NT2/D1 (cell line): ENCODE measurements around the gene POU2AF1.

Experiments used
- DNase-seq: peaks from one replicate; pipeline ENCODE4 v3.0.0-alpha.2; 2011; ENCODE audit warnings: low read depth, low spot score
- H3K27me3 ChIP-seq: 2 replicates; pipeline ENCODE4 v1.6.0; 2011; ENCODE audit warnings: mild to moderate bottlenecking; ENCODE audit not compliant: insufficient read length, insufficient read depth
- H3K36me3 ChIP-seq: 2 replicates; pipeline ENCODE4 v1.6.1; 2011; ENCODE audit warnings: mild to moderate bottlenecking, low read length, mixed read lengths; ENCODE audit not compliant: insufficient read depth, insufficient read length
- H3K4me1 ChIP-seq: 2 replicates; pipeline ENCODE4 v1.5.1; 2011; ENCODE audit not compliant: insufficient read depth, insufficient read length
- H3K4me3 ChIP-seq: 2 replicates; pipeline ENCODE4 v1.5.1; 2011; ENCODE audit warnings: low read depth; ENCODE audit not compliant: insufficient read length
- H3K9ac ChIP-seq: 2 replicates; pipeline ENCODE4 v1.6.0; 2011; ENCODE audit warnings: low read depth; ENCODE audit not compliant: insufficient read length
- H3K9me3 ChIP-seq: 2 replicates; pipeline ENCODE4 v1.5.1; 2011; ENCODE audit warnings: mild to moderate bottlenecking, low read length; ENCODE audit not compliant: insufficient read depth
- SUZ12 ChIP-seq: IDR thresholded peaks from 2 replicates; pipeline ENCODE4 v1.6.1; 2011; ENCODE audit not compliant: insufficient read length, insufficient read depth; ENCODE audit errors: extremely low read depth
- YY1 ChIP-seq: IDR thresholded peaks from 2 replicates; pipeline ENCODE4 v1.6.1; 2011; ENCODE audit not compliant: insufficient read length, insufficient read depth
- ZNF274 ChIP-seq: IDR thresholded peaks from 2 replicates; pipeline ENCODE4 v1.6.1; 2011; ENCODE audit warnings: mild to moderate bottlenecking, low read depth, low read length

Gene POU2AF1

DNA sequence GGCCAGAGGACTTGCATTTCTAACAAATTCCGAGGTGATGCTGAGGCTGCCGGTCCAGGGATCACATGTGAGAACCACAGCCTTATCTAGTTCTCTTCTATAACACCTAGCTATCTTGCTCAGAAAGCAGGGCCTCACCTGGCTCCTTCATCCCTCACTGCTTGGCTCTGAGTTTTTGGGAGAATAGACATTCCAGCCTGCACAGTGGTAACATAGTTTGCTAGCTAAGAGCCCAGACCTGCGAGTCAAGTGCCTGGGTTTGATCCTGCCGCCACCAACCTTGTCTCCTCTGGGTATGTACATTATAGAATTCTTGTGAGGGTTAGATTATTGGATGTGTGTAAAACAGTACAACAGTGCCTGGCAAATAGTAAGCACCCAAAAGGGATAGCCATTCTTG, 13.5 kb upstream of the POU2AF1 start:
- no peak for DNase-seq
- TF ChIP-seq ZNF274 (no peak), YY1 (no peak), SUZ12 (no peak)
- H3K4me1 ChIP-seq = no peaks in the 10 kb centered on the region
- H3K36me3 ChIP-seq = no peaks in the 10 kb centered on the region
- H3K27me3 ChIP-seq = no peaks in the 10 kb centered on the region
- H3K9ac ChIP-seq = no peak overlapping the region
- H3K9me3 ChIP-seq = no peaks in the 10 kb centered on the region
- no peak overlapping the region for H3K4me3 ChIP-seq

DNA sequence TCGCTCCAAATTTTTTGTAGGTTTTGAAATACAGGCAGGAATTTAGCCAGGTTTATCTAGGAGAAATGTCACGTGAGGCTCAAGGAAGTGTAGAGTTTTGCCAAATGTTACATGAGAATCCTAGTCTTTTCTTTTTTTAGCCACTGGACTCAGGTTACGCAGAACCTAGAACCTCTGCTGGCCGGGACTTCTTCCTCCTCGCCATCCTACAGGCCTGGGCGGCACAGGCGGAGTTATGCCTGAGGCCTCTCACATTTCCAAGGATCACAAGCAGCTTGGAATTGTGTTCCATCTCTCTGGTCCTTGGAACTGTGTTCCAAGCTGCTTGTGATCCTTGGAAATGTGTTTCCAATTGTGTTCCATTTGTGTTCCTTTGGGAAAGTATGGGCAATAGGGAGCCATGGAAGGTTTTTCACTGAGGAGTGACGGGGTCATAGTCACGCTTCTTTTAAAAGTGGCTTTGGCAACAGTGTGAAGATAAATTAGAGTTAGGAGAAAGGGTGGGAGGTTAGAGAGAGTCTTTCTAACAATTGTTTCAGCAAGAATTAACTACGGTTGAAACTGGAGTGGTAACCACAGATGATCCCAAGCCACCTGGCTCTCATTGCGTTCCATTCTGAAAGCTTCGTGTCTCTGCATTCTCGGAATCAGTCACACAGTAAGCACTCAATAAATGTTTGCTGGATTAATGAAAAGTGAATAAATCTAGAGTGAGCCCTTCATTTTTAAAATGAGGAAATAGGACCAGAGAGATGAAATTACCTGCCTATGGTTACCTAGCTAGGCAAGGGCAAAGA, 12.5 kb upstream of the POU2AF1 start:
- TF ChIP-seq SUZ12 = no peak
- no peak for TF ChIP-seq ZNF274
- TF ChIP-seq YY1 = no peak
- Histone ChIP-seq H3K4me3 (no peak overlapping the region), H3K9me3 (no peaks in the 10 kb centered on the region), H3K27me3 (no peaks in the 10 kb centered on the region), H3K36me3 (no peaks in the 10 kb centered on the region), H3K4me1 (no peaks in the 10 kb centered on the region), H3K9ac (no peak overlapping the region)
- DNase-seq = no peak

DNA sequence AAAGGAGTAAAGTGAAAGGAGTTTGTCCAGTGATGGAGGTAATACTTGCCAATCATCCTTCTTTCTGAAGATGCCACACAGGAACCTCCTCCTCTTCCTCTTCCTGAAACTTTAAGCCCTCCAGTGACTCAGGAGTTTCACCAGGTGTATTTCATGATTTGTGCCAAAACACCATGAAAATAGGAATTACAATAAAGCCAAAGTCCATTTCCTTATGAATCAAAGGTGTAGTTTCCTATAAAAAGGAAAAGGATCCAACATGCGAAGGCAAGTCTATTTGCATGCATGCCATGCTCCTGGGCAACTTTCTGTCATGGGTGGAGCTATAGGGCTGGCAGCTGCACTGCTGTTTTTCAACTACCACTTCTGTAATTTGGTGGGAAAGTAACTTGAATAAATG, 9.8 kb upstream of the POU2AF1 start:
- Histone ChIP-seq H3K4me1 (no peaks in the 10 kb centered on the region), H3K27me3 (no peaks in the 10 kb centered on the region), H3K9me3 (no peaks in the 10 kb centered on the region), H3K4me3 (no peak overlapping the region), H3K36me3 (no peaks in the 10 kb centered on the region), H3K9ac (no peak overlapping the region)
- no peak for DNase-seq
- TF ChIP-seq SUZ12 (no peak), ZNF274 (no peak), YY1 (no peak)

DNA sequence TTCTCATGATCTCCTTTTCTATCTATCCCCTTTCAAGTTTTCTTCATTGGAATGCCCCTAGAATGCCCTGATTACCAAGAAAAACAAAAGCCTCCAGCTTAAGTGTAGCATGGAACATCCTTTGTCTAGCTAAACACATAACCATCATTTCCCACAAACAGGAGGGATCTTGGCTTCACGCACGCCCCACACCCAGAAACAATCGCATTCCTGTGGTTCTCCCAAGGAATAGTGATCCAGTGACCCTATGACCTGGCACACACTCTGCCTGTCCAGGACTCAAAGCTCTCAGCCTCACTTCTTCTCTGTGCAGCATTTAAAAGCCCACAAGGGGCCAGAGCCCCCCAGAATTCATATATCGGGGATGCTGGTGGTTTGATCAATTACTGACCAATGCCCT, 9.3 kb upstream of the POU2AF1 start:
- no peaks in the 10 kb centered on the region for H3K9me3 ChIP-seq
- H3K4me1 ChIP-seq = no peaks in the 10 kb centered on the region
- TF ChIP-seq YY1 (no peak), ZNF274 (no peak), SUZ12 (no peak)
- H3K4me3 ChIP-seq = no peak overlapping the region
- no peak overlapping the region for H3K9ac ChIP-seq
- H3K27me3 ChIP-seq = no peaks in the 10 kb centered on the region
- no peaks in the 10 kb centered on the region for H3K36me3 ChIP-seq
- no peak for DNase-seq

DNA sequence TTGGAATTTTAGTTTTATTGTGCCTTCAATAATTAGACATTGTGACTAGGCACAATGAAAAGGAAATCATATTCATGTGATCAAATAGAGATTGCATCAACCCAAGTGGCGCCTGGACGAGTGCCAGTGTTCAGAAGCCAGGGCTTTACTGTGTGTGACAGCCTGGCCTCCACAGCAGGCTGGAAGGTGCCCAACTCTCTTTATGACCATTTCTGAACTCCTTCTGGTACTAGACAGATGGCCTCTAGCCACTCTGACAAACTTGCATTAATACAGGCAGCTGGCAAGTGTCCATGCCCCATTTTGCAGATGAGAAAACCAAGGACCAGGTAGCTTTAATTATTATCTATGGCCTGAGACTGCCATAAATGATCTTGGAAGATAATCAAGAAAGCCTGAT, 8.3 kb upstream of the POU2AF1 start:
- Histone ChIP-seq H3K4me3 (no peak overlapping the region), H3K9ac (no peak overlapping the region), H3K27me3 (no peaks in the 10 kb centered on the region), H3K36me3 (no peaks in the 10 kb centered on the region), H3K4me1 (no peaks in the 10 kb centered on the region), H3K9me3 (no peaks in the 10 kb centered on the region)
- no peak for TF ChIP-seq ZNF274
- TF ChIP-seq YY1 = no peak
- TF ChIP-seq SUZ12 = no peak
- DNase-seq = no peak

DNA sequence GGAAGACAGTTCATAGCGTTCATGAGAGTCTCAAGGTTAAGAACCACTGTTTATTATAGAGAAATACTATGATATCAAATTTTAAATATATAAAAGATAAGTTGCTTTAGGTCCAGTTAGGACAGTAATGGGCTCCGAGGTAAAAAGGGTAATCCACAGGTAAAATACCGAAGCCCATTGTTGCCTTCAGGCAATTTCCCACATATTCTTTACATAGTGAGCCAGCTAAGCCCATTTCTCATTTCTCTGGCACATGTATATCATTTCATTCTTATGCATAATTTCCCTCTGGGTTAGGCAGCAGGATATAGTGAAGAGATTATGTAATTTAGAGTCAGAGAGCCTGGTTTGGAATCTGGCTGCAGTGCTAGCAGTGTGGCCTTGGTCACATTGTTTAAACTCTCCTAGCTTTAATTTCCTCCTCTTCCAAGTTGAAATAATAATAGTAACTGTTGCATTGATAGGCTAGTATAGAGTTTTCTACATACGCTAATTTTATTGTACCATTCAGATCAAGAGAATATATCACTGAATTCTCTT, 7.6 kb upstream of the POU2AF1 start:
- Histone ChIP-seq H3K9ac (no peak overlapping the region), H3K27me3 (no peaks in the 10 kb centered on the region), H3K9me3 (no peaks in the 10 kb centered on the region), H3K4me1 (no peaks in the 10 kb centered on the region), H3K36me3 (no peaks in the 10 kb centered on the region), H3K4me3 (no peak overlapping the region)
- TF ChIP-seq YY1 = no peak
- TF ChIP-seq SUZ12 = no peak
- no peak for TF ChIP-seq ZNF274
- DNase-seq = no peak

DNA sequence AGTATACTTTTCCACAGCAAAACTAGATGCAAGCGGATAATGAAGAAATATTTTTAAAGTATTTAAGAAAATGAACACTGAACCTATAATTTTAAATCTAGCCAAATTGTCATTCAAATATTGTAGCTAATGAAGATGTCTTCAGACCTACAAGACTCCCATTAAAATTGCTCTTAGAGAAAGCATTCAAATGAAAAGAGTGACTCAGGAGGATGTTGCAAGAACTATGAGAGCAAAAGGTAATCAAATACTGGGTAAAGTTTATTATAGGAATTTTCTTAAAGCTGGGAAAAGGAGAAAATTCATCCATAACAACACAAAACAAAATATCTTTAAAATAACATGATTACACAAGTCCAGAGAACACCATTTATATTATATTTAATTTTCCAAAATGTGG, 5.4 kb upstream of the POU2AF1 start:
- H3K27me3 ChIP-seq = no peaks in the 10 kb centered on the region
- TF ChIP-seq YY1 = no peak
- no peak for TF ChIP-seq ZNF274
- no peak for TF ChIP-seq SUZ12
- no peaks in the 10 kb centered on the region for H3K4me1 ChIP-seq
- no peak for DNase-seq
- H3K4me3 ChIP-seq = no peak overlapping the region
- H3K36me3 ChIP-seq = no peaks in the 10 kb centered on the region
- no peak overlapping the region for H3K9ac ChIP-seq
- no peaks in the 10 kb centered on the region for H3K9me3 ChIP-seq
